Keratinocyte (primary cell): Measurements from ENCODE around the gene GSTA3. TPM values are rescaled to one million over a fixed set of nuclear protein-coding genes. Genes with fewer than 3 reads are reported as not detected.

Experiments
- DNase-seq: peaks from one replicate; pipeline ENCODE4 v3.0.0-alpha.2; 2011; ENCODE audit warnings: low read depth, missing footprints, low spot score
- FAIRE-seq: peaks from 2 replicates; lab custom pipeline; 2011; peaks lifted over from hg19 to GRCh38; lab: Jason Lieb, UNC
- H2AFZ ChIP-seq: 2 replicates; pipeline ENCODE4 v1.6.0; 2012; ENCODE audit warnings: low read length, control low read depth, inconsistent platforms; ENCODE audit not compliant: control insufficient read depth
- H3K27ac ChIP-seq: 2 replicates; pipeline ENCODE4 v1.5.1; 2011; ENCODE audit warnings: low read length; ENCODE audit not compliant: control insufficient read depth, insufficient read depth
- H3K27me3 ChIP-seq: 3 replicates; pipeline ENCODE4 v1.6.0; 2011; ENCODE audit warnings: low read length; ENCODE audit not compliant: control insufficient read depth, insufficient read depth; ENCODE audit errors: extremely low read depth
- H3K36me3 ChIP-seq, 2 experiments: 2 replicates in 1 of 2; 3 replicates in 1 of 2; pipeline ENCODE4 v1.5.1; 2011; ENCODE audit warnings: low read length in 2 of 2, mild to moderate bottlenecking in 1 of 2; ENCODE audit not compliant: control insufficient read depth in 2 of 2, insufficient read depth in 2 of 2; ENCODE audit errors: extremely low read depth in 1 of 2
- H3K4me1 ChIP-seq: 3 replicates; pipeline ENCODE4 v1.5.1; 2011; ENCODE audit warnings: low read length; ENCODE audit not compliant: control insufficient read depth, insufficient read depth; ENCODE audit errors: extremely low read depth
- H3K4me2 ChIP-seq: 3 replicates; pipeline ENCODE4 v1.6.0; 2011; ENCODE audit warnings: low read depth, low read length; ENCODE audit not compliant: control insufficient read depth, insufficient read depth; ENCODE audit errors: extremely low read depth
- H3K4me3 ChIP-seq, 3 experiments: fragments of 200-600 bp in 1 of 3; sonication (generic) in 1 of 3; 2 replicates in 2 of 3; 3 replicates in 1 of 3; pipeline ENCODE4 v1.5.1; 2011 to 2016; ENCODE audit warnings: low read length in 3 of 3, mild to moderate bottlenecking in 3 of 3, control low read depth in 2 of 3, inconsistent platforms in 1 of 3, low read depth in 1 of 3, mixed read lengths in 1 of 3, mixed run types in 1 of 3, moderate library complexity in 1 of 3; ENCODE audit not compliant: control insufficient read depth in 2 of 3, insufficient read depth in 2 of 3; ENCODE audit errors: extremely low read depth in 1 of 3
- H3K79me2 ChIP-seq: 2 replicates; pipeline ENCODE4 v1.6.0; 2012; ENCODE audit warnings: low read length; ENCODE audit not compliant: control insufficient read depth, insufficient read depth
- H3K9ac ChIP-seq: 3 replicates; pipeline ENCODE4 v1.6.0; 2011; ENCODE audit warnings: low read length; ENCODE audit not compliant: control insufficient read depth, insufficient read depth; ENCODE audit errors: extremely low read depth
- H3K9me1 ChIP-seq: 3 replicates; pipeline ENCODE4 v1.6.0; 2011; ENCODE audit warnings: low read length; ENCODE audit not compliant: control insufficient read depth, insufficient read depth; ENCODE audit errors: extremely low read depth
- H3K9me3 ChIP-seq: 2 replicates; pipeline ENCODE4 v1.5.1; 2012; ENCODE audit warnings: low read depth, low read length; ENCODE audit not compliant: control insufficient read depth
- H4K20me1 ChIP-seq: 3 replicates; pipeline ENCODE4 v1.6.0; 2011; ENCODE audit warnings: low read length; ENCODE audit not compliant: control insufficient read depth, insufficient read depth; ENCODE audit errors: extremely low read depth
- EZH2 ChIP-seq: IDR thresholded peaks from one replicate; pipeline ENCODE4 v1.6.1; 2012; ENCODE audit warnings: inconsistent platforms, mild to moderate bottlenecking, low read length, moderate library complexity
- dilution Hi-C: fragments of 300-500 bp; cut with MboI; formaldehyde crosslinking; loops from one replicate; pipeline ENCODE4 v1.7.0; 2020; ENCODE audit warnings: low sequenced_read_pairs; ENCODE audit not compliant: extremely low pct_ligation_motif_present
- polyA plus RNA-seq, 5 experiments: library from polyadenylated mRNA; depleted of rRNA in 3 of 5; stranded (reverse) in 3 of 5; stranded (forward) in 1 of 5; unstranded in 1 of 5; fragments of >200 nt; gene quantifications; 1 replicate in 1 of 5; 2 replicates in 3 of 5; 3 replicates in 1 of 5; pipeline versions ENCODE4 v1.2.1 to v1.2.3, GENCODE V29; 2011 to 2012; ENCODE audit warnings: missing spikeins in 2 of 5, low read depth in 1 of 5, low replicate concordance in 1 of 5
- TF ChIP-seq, protein P1 (sequence below), 3 experiments: IDR thresholded peaks in 1 of 3; conservative IDR thresholded peaks in 1 of 3; optimal IDR thresholded peaks in 1 of 3; 2 replicates in 2 of 3; 3 replicates in 1 of 3; pipeline versions ENCODE3 to v1.5.1; 2011; ENCODE audit warnings: low read length in 3 of 3, mild to moderate bottlenecking in 3 of 3, moderate library complexity in 2 of 3, control low read depth in 1 of 3, inconsistent platforms in 1 of 3; ENCODE audit not compliant: insufficient read depth in 2 of 3; ENCODE audit errors: extremely low read depth in 1 of 3

Gene GSTA3
- polyA plus RNA-seq, 1 donor (not counting 4 experiments of a cell fraction or from before 2014, with no cell fraction given), result not detected

DNA sequence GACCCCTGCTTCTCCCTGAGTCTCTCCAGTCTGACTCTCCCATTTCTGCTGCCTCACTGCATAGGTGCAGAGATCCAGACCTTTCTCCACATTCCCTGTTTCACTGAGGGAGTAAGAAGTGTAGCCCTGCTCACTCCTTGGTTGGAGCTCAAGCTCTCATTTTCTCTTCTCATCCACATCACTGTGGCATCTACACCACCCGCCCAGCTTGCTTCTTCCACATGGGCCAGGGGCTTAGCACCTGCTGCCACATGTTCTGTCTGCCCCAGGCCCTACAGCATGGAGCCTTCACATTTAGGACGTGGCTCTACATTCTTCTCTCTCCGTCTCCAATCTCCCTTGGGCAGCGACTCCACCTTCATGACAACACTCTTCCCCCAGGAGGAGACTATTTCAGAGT, 60.4 kb downstream of the GSTA3 start:
- no peak for FAIRE-seq
- DNase-seq, result no peak
- no peak overlapping the region for H3K27ac ChIP-seq
- dilution Hi-C loops, result no loop called here
- no peak overlapping the region for H2AFZ ChIP-seq
- H3K9ac ChIP-seq, result no peak overlapping the region
- H4K20me1 ChIP-seq, result no peaks in the 10 kb centered on the region
- no peaks in the 10 kb centered on the region for H3K27me3 ChIP-seq
- H3K79me2 ChIP-seq, result no peaks in the 10 kb centered on the region
- no peak for TF ChIP-seq EZH2
- TF ChIP-seq, protein P1, sequence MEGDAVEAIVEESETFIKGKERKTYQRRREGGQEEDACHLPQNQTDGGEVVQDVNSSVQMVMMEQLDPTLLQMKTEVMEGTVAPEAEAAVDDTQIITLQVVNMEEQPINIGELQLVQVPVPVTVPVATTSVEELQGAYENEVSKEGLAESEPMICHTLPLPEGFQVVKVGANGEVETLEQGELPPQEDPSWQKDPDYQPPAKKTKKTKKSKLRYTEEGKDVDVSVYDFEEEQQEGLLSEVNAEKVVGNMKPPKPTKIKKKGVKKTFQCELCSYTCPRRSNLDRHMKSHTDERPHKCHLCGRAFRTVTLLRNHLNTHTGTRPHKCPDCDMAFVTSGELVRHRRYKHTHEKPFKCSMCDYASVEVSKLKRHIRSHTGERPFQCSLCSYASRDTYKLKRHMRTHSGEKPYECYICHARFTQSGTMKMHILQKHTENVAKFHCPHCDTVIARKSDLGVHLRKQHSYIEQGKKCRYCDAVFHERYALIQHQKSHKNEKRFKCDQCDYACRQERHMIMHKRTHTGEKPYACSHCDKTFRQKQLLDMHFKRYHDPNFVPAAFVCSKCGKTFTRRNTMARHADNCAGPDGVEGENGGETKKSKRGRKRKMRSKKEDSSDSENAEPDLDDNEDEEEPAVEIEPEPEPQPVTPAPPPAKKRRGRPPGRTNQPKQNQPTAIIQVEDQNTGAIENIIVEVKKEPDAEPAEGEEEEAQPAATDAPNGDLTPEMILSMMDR (optimal IDR thresholded peaks at IDR 0.05 in 1 of 3, IDR thresholded peaks at IDR 0.05 in 1 of 3, conservative IDR thresholded peaks at IDR 0.05 in 1 of 3; ENCODE audit: extremely low read depth in 1 of 3, insufficient read depth in 2 of 3, low read length in 3 of 3), result no peak
- no peaks in the 10 kb centered on the region for H3K9me1 ChIP-seq
- H3K9me3 ChIP-seq, result no peaks in the 10 kb centered on the region
- H3K4me1 ChIP-seq, result no peaks in the 10 kb centered on the region
- H3K4me2 ChIP-seq, result no peak overlapping the region
- no peak overlapping the region for H3K4me3 ChIP-seq
- no peaks in the 10 kb centered on the region for H3K36me3 ChIP-seq

Other genes with a start within 250 kb of the GSTA3 start
- 22.2 to 44.2 TPM (median 38.5 TPM) in 3 replicates for gene TMEM14A, start 238.6 kb downstream of the GSTA3 start, polyA plus RNA-seq
- not detected in 3 replicates for gene GSTA2, start 146.2 kb downstream of the GSTA3 start, polyA plus RNA-seq
- not detected in 3 replicates for gene GSTA1, start 105.9 kb downstream of the GSTA3 start, polyA plus RNA-seq
- not detected in 3 replicates for gene GSTA5, start 68.9 kb downstream of the GSTA3 start, polyA plus RNA-seq
- gene GSTA4, start 85.6 kb upstream of the GSTA3 start, polyA plus RNA-seq, result 19.2 to 40.2 TPM (median 34.2 TPM) in 3 replicates
- 3.6 to 5.6 TPM (median 5.0 TPM) in 3 replicates for gene CILK1, start 152.1 kb upstream of the GSTA3 start, polyA plus RNA-seq
- gene FBXO9, start 155.7 kb upstream of the GSTA3 start, polyA plus RNA-seq, result 51.5 to 71.8 TPM (median 52.1 TPM) in 3 replicates
- not detected in 3 replicates for gene GCM1, start 239.1 kb upstream of the GSTA3 start, polyA plus RNA-seq